ENCODE results near the gene ABCA2.

ABCA2 gene

GRCh38 chr9:136960212-136960937, 67.7 kb downstream of the ABCA2 start:
- no peak overlapping the region for H3K4me3 ChIP-seq (ENCODE audit: low read depth, low read length)
- peak; percentile 41 for DNase-seq (ENCODE audit: low read depth)

GRCh38 chr9:136958898-136959850, 68.9 kb downstream of the ABCA2 start:
- TF ChIP-seq CTCF (conservative IDR thresholded peaks at IDR 0.05; ENCODE audit: low read depth, low read length) = no peak
- H3K4me3 ChIP-seq (ENCODE audit: low read depth, low read length) = no peak overlapping the region
- no peak for DNase-seq (ENCODE audit: low read depth)

More at GRCh38 chr9:136960212-136960937, 67.7 kb downstream of the ABCA2 start:
- no peak for TF ChIP-seq CTCF (conservative IDR thresholded peaks at IDR 0.05; ENCODE audit: low read depth, low read length)

- no peak for TF ChIP-seq CTCF (conservative IDR thresholded peaks at IDR 0.05; ENCODE audit: low read depth, low read length)
- DNase-seq (ENCODE audit: low read depth) = no peak
- no peak overlapping the region for H3K4me3 ChIP-seq (ENCODE audit: low read depth, low read length)
These were observed 69.6 kb downstream of the ABCA2 start for GRCh38 chr9:136958473-136958872.

GRCh38 chr9:136957901-136958300, 70.1 kb downstream of the ABCA2 start:
- DNase-seq (ENCODE audit: low read depth) = no peak
- H3K4me3 ChIP-seq (ENCODE audit: low read depth, low read length) = no peak overlapping the region
- TF ChIP-seq CTCF (conservative IDR thresholded peaks at IDR 0.05; ENCODE audit: low read depth, low read length) = no peak

GRCh38 chr9:136957461-136957860, 70.6 kb downstream of the ABCA2 start:
- TF ChIP-seq CTCF (conservative IDR thresholded peaks at IDR 0.05; ENCODE audit: low read depth, low read length) = no peak
- H3K4me3 ChIP-seq (ENCODE audit: low read depth, low read length) = no peak overlapping the region
- DNase-seq (ENCODE audit: low read depth) = no peak

Data from choroid plexus epithelial cell (primary cell).